GM19099 (cell line): ENCODE measurements around the gene RASL11B.

Experiments
- POLR2A ChIP-seq: IDR thresholded peaks from 3 replicates; pipeline ENCODE4 v1.6.1; 2011; ENCODE audit warnings: low read depth; ENCODE audit not compliant: insufficient read length; ENCODE audit errors: extremely low read depth

The RASL11B gene

GRCh38 chr4:52838729-52839586 lies 23.2 kb upstream of the RASL11B start:
- no peak for TF ChIP-seq POLR2A

- TF ChIP-seq POLR2A, result no peak
Measured at GRCh38 chr4:52840531-52841370, 21.4 kb upstream of the RASL11B start.

GRCh38 chr4:52841682-52842456 lies 20.2 kb upstream of the RASL11B start:
- no peak for TF ChIP-seq POLR2A

- no peak for TF ChIP-seq POLR2A
Measured at GRCh38 chr4:52842792-52843191, 19.3 kb upstream of the RASL11B start.

GRCh38 chr4:52843351-52843750 lies 18.8 kb upstream of the RASL11B start:
- TF ChIP-seq POLR2A, result no peak

- no peak for TF ChIP-seq POLR2A
Measured at GRCh38 chr4:52843958-52844357, 18.2 kb upstream of the RASL11B start.

GRCh38 chr4:52844596-52844995 lies 17.5 kb upstream of the RASL11B start:
- no peak for TF ChIP-seq POLR2A

- TF ChIP-seq POLR2A, result no peak
Measured at GRCh38 chr4:52846502-52846901, 15.6 kb upstream of the RASL11B start.

- no peak for TF ChIP-seq POLR2A
Measured at GRCh38 chr4:52848254-52848653, 13.9 kb upstream of the RASL11B start.

GRCh38 chr4:52850406-52851124 lies 11.6 kb upstream of the RASL11B start:
- TF ChIP-seq POLR2A, result no peak

GRCh38 chr4:52852041-52852440 lies 10.1 kb upstream of the RASL11B start:
- TF ChIP-seq POLR2A, result no peak

GRCh38 chr4:52852711-52853110 lies 9.4 kb upstream of the RASL11B start:
- no peak for TF ChIP-seq POLR2A

GRCh38 chr4:52853351-52853750 lies 8.8 kb upstream of the RASL11B start:
- no peak for TF ChIP-seq POLR2A

GRCh38 chr4:52856801-52857200 lies 5.3 kb upstream of the RASL11B start:
- TF ChIP-seq POLR2A, result no peak
